GM12878 (cell line): ENCODE results near the gene LRRC39. TPM values are rescaled to one million over a fixed set of nuclear protein-coding genes. Genes with fewer than 3 reads are reported as not detected.

Experiments used
- ATAC-seq: fragments of 200-7000 bp; cut with Tn5 transposase; 3 replicates; pipeline ENCODE4 v1.9.1; 2020; ENCODE audit warnings: mild to moderate bottlenecking, moderate library complexity
- BruUV-seq: library from RNA; stranded (reverse); fragments of 400-500 nt; replicated peaks from 2 replicates; lab custom pipeline; 2021; lab: Mats Ljungman, UMichigan
- CTCF ChIA-PET: fragments of 300-600 bp; sonication (Branson Sonifier 250); formaldehyde crosslinking; extraction: SDS; loops from one replicate; lab custom pipeline; 2021; ENCODE audit warnings: inconsistent platforms; lab: Yijun Ruan, JAX
- POLR2A ChIA-PET: fragments of 350-600 bp; formaldehyde crosslinking; extraction: SDS; loops from one replicate; lab custom pipeline; 2021; ENCODE audit warnings: inconsistent platforms; lab: Charles Lee
- RAD21 ChIA-PET: fragments of 300-600 bp; sonication (Branson Sonifier 250); formaldehyde crosslinking; loops from one replicate; lab custom pipeline; 2023; ENCODE audit warnings: antibody characterized with exemption; ENCODE audit not compliant: unreplicated experiment; lab: Charles Lee
- SMC1A ChIA-PET: fragments of 300-600 bp; sonication (Branson Sonifier 250); formaldehyde crosslinking; loops from one replicate; lab custom pipeline; 2023; ENCODE audit not compliant: unreplicated experiment, uncharacterized antibody; lab: Charles Lee
- DNase-seq: peaks from one replicate; pipeline ENCODE4 v3.0.0-alpha.2; 2011; ENCODE audit warnings: low read depth, low spot score
- FAIRE-seq: peaks from 3 replicates; lab custom pipeline; 2011; peaks lifted over from hg19 to GRCh38; lab: Jason Lieb, UNC
- H2AFZ ChIP-seq: 2 replicates; pipeline ENCODE4 v1.6.0; 2011; ENCODE audit warnings: low read depth, low read length, control low read depth; ENCODE audit not compliant: control insufficient read depth
- H3K27ac ChIP-seq: 2 replicates; pipeline ENCODE4 v1.5.1; 2011; ENCODE audit warnings: control low read depth; ENCODE audit not compliant: control insufficient read depth, insufficient read depth
- H3K27me3 ChIP-seq, 2 experiments: replicated peaks in 1 of 2; 2 replicates each; pipeline versions ENCODE4 v1.6.0 to v1.6.1; 2011; ENCODE audit warnings: low read length in 1 of 2; ENCODE audit not compliant: control insufficient read depth in 2 of 2, insufficient read depth in 2 of 2
- H3K36me3 ChIP-seq, 2 experiments: 2 replicates each; pipeline ENCODE4 v1.5.1; 2011; ENCODE audit warnings: low read length in 1 of 2; ENCODE audit not compliant: control insufficient read depth in 2 of 2, insufficient read depth in 2 of 2
- H3K4me1 ChIP-seq: 2 replicates; pipeline ENCODE4 v1.6.1; 2011; ENCODE audit warnings: mild to moderate bottlenecking, low read length, moderate library complexity, mixed read lengths; ENCODE audit not compliant: control insufficient read depth, insufficient read depth
- H3K4me2 ChIP-seq: 2 replicates; pipeline ENCODE4 v1.6.0; 2011; ENCODE audit warnings: control low read depth; ENCODE audit not compliant: control insufficient read depth, insufficient read depth
- H3K4me3 ChIP-seq: fragments of 200-600 bp; sonication (generic); 2 replicates; pipeline ENCODE4 v1.5.1; 2016
- H3K79me2 ChIP-seq: 2 replicates; pipeline ENCODE4 v1.6.0; 2011; ENCODE audit warnings: low read length; ENCODE audit not compliant: control insufficient read depth, insufficient read depth
- H3K9ac ChIP-seq: 2 replicates; pipeline ENCODE4 v1.8.0; 2011; ENCODE audit warnings: low read length, control low read depth, mixed read lengths; ENCODE audit not compliant: control insufficient read depth, insufficient read depth
- H3K9me3 ChIP-seq: replicated peaks from 3 replicates; pipeline ENCODE4 v1.5.1; 2011; ENCODE audit warnings: mild to moderate bottlenecking, low read length; ENCODE audit not compliant: control insufficient read depth, insufficient read depth
- H4K20me1 ChIP-seq: 2 replicates; pipeline ENCODE4 v1.6.0; 2011; ENCODE audit not compliant: control insufficient read depth, insufficient read depth
- BRCA1 ChIP-seq: IDR thresholded peaks from 2 replicates; pipeline ENCODE4 v1.6.1; 2011; ENCODE audit warnings: low read depth, low read length, improper control_type of control experiment
- IRF3 ChIP-seq: fragments of 450-650 bp; IDR thresholded peaks from 2 replicates; pipeline ENCODE4 v1.6.1; 2014; ENCODE audit warnings: mild to moderate bottlenecking
- MYC ChIP-seq: IDR thresholded peaks from 2 replicates; pipeline ENCODE4 v1.6.1; 2011; ENCODE audit warnings: mild to moderate bottlenecking, low read length, moderate library complexity, inconsistent platforms; ENCODE audit not compliant: insufficient read depth, insufficient replicate concordance, insufficient read length, severe bottlenecking
- NBN ChIP-seq: fragments of 450-650 bp; IDR thresholded peaks from 2 replicates; pipeline ENCODE4 v1.6.1; 2016
- RAD51 ChIP-seq: fragments of 450-650 bp; IDR thresholded peaks from 2 replicates; pipeline ENCODE4 v1.6.1; 2016; ENCODE audit warnings: moderate library complexity, mild to moderate bottlenecking, inconsistent platforms
- SIX5 ChIP-seq: IDR thresholded peaks from 2 replicates; pipeline ENCODE4 v1.6.1; 2011; ENCODE audit warnings: mild to moderate bottlenecking, low read depth, low read length, moderate library complexity; ENCODE audit not compliant: severe bottlenecking
- SMAD1 ChIP-seq: fragments of 450-650 bp; IDR thresholded peaks from 2 replicates; pipeline ENCODE4 v1.6.1; 2018; ENCODE audit warnings: mild to moderate bottlenecking, low read depth; ENCODE audit not compliant: partially characterized antibody
- SMARCA5 ChIP-seq: fragments of 450-650 bp; IDR thresholded peaks from 2 replicates; pipeline ENCODE4 v1.6.1; 2017; ENCODE audit warnings: mild to moderate bottlenecking
- SREBF2 ChIP-seq: IDR thresholded peaks from 2 replicates; pipeline ENCODE4 v1.6.1; 2012; ENCODE audit warnings: mild to moderate bottlenecking, low read length
- WGBS: methylation state at CpG from one replicate; pipeline ENCODE4 v1.1.6; 2016; ENCODE audit warnings: low lambda C conversion rate; ENCODE audit not compliant: insufficient replicate concordance, insufficient coverage; ENCODE audit errors: missing lambda C conversion rate; 5-methylcytosine and 5-hydroxymethylcytosine counted together
- in situ Hi-C: fragments of 300-500 bp; cut with MboI; formaldehyde crosslinking; loops from 9 replicates; pipeline ENCODE4 v1.14.3; 2018; ENCODE audit warnings: mixed read lengths
- intact Hi-C: fragments of 100-400 bp; cut with micrococcal nuclease; formaldehyde crosslinking; loops from one replicate; pipeline ENCODE4 v1.14.2; 2022; ENCODE audit not compliant: unreplicated experiment
- polyA plus RNA-seq, 11 experiments: library from polyadenylated mRNA; depleted of rRNA in 4 of 11; unstranded in 6 of 11; stranded (reverse) in 5 of 11; fragments of >200 nt; fragmentation: Nextera tagmentation in 4 of 11; fragmentation: Illumina TruSeq in 1 of 11; extraction: Ambion mirVana in 4 of 11; extraction: Trizol in 1 of 11; gene quantifications; 1 replicate in 1 of 11; 2 replicates in 10 of 11; pipeline versions ENCODE4 v1.2.1 to v1.2.3, GENCODE V29; 2011 to 2016; ENCODE audit warnings: inconsistent platforms in 2 of 11, missing spikeins in 2 of 11, low read depth in 1 of 11
- total RNA-seq, 4 experiments: library from RNA; depleted of rRNA in 3 of 4; stranded (reverse); fragments of >200 nt in 3 of 4; fragmentation: Illumina TruSeq in 1 of 4; extraction: Trizol in 1 of 4; gene quantifications; 2 replicates each; pipeline versions ENCODE4 v1.2.1 to v1.2.3, GENCODE V29; 2013 to 2021
- TF ChIP-seq, protein P1 (sequence below): IDR thresholded peaks from 2 replicates; pipeline ENCODE4 v1.6.1; 2011; ENCODE audit warnings: borderline replicate concordance, low read depth, mild to moderate bottlenecking, moderate library complexity, low read length; ENCODE audit not compliant: insufficient read depth, poor library complexity, severe bottlenecking

The LRRC39 gene
- total and polyA plus RNA-seq, 10 of the 15 experiments (the other 5 are each of a cell fraction or from before 2014, with no cell fraction given) = 0.23 to 1.1 (median 0.56) TPM

DNA sequence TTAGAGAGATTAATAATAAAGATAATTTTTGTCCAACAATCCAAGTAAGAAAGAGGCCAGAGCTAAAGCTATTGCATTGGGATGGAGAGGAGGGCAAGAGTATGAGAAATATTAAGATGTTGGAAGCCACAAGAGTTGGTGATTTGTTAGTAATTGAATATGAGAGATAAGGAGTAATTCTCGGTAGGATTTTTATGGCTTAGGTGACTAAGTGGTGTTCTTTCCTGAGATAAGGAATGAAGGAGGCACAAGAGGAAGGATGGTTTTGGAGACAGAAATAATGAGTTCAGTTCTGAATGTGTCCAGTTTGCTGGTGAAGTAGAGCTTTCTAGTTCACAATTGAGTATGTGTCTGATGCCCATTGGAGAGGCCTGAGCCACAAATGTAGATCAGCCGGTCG lies 35.7 kb downstream of the LRRC39 start:
- intact Hi-C loops (no loop called here), in situ Hi-C loops (no loop called here)
- Histone ChIP-seq H3K9me3 (no peaks in the 10 kb centered on the region), H2AFZ (no peak overlapping the region), H3K27ac (no peak overlapping the region), H3K36me3 (peaks cover 2 to 13% of the 10 kb centered on the region in 2 experiments), H3K4me3 (no peak overlapping the region), H4K20me1 (no peaks in the 10 kb centered on the region), H3K4me2 (no peak overlapping the region), H3K79me2 (no peaks in the 10 kb centered on the region), H3K27me3 (no peaks in the 10 kb centered on the region), H3K4me1 (no peaks in the 10 kb centered on the region), H3K9ac (no peak overlapping the region)
- ChIA-PET CTCF (interaction anchor here (1.4 kb wide), 1 partner anchor 315 kb away, joined by 3 read pairs; no protein-coding TSS in a partner anchor), POLR2A (interaction anchor here (0.7 kb wide), 1 partner anchor 290 kb away, joined by 3 read pairs; no protein-coding TSS in a partner anchor), RAD21 (interaction anchor here (1.2 kb wide), 1 partner anchor 8 kb away, joined by 4 read pairs; no protein-coding TSS in a partner anchor), SMC1A (interaction anchor here (0.7 to 1.5 kb wide), 4 partner anchors 9 to 317 kb away, joined by 3 to 4 read pairs (median 3); partner anchors contain the start of gene TRMT13)
- TF ChIP-seq NBN (no peak), SMAD1 (no peak), MYC (no peak), IRF3 (no peak), BRCA1 (no peak), SMARCA5 (no peak), SIX5 (no peak), RAD51 (no peak), SREBF2 (no peak)
- TF ChIP-seq, protein P1, sequence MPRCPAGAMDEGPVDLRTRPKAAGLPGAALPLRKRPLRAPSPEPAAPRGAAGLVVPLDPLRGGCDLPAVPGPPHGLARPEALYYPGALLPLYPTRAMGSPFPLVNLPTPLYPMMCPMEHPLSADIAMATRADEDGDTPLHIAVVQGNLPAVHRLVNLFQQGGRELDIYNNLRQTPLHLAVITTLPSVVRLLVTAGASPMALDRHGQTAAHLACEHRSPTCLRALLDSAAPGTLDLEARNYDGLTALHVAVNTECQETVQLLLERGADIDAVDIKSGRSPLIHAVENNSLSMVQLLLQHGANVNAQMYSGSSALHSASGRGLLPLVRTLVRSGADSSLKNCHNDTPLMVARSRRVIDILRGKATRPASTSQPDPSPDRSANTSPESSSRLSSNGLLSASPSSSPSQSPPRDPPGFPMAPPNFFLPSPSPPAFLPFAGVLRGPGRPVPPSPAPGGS = no peak
- no peak for ATAC-seq
- no TSS peak for BruUV-seq
- WGBS = 100% methylated on average over 3 of the region's 3 CpGs
- no peak for FAIRE-seq
- no peak for DNase-seq
